Immature natural killer cell (primary cell): ENCODE results near the gene SDK1. TPM values are rescaled to one million over a fixed set of nuclear protein-coding genes. Genes with fewer than 3 reads are reported as not detected.

Experiments
- DNase-seq, 3 donors: peaks; one replicate each; pipeline ENCODE4 v3.0.0; 2022; ENCODE audit warnings: mixed read lengths in 1 of 3
- H3K27ac Mint-ChIP-seq, 6 donors: one replicate each; pipeline ENCODE4 v1.8.0; 2020; ENCODE audit warnings: mixed read lengths in 6 of 6, mild to moderate bottlenecking in 5 of 6, inconsistent platforms in 4 of 6, moderate library complexity in 3 of 6
- H3K27me3 Mint-ChIP-seq, 3 donors: one replicate each; pipeline ENCODE4 v1.8.0; 2020 to 2021; ENCODE audit warnings: low read depth in 3 of 3, mild to moderate bottlenecking in 3 of 3, mixed read lengths in 3 of 3, moderate library complexity in 3 of 3, inconsistent platforms in 1 of 3
- H3K36me3 Mint-ChIP-seq, 3 donors: one replicate each; pipeline ENCODE4 v1.8.0; 2020; ENCODE audit warnings: mixed read lengths in 3 of 3, inconsistent platforms in 2 of 3, mild to moderate bottlenecking in 2 of 3
- H3K4me1 Mint-ChIP-seq, 2 donors: one replicate each; pipeline ENCODE4 v1.8.0; 2020; ENCODE audit warnings: inconsistent platforms in 2 of 2, mild to moderate bottlenecking in 2 of 2, mixed read lengths in 2 of 2, moderate library complexity in 1 of 2
- H3K4me3 Mint-ChIP-seq, 5 donors: one replicate each; pipeline ENCODE4 v1.8.0; 2020; ENCODE audit warnings: mild to moderate bottlenecking in 5 of 5, mixed read lengths in 5 of 5, inconsistent platforms in 3 of 5, moderate library complexity in 3 of 5
- H3K9me3 Mint-ChIP-seq, 6 donors: one replicate each; pipeline ENCODE4 v1.8.0; 2020; ENCODE audit warnings: mild to moderate bottlenecking in 6 of 6, mixed read lengths in 6 of 6, inconsistent platforms in 4 of 6, moderate library complexity in 3 of 6
- polyA plus RNA-seq, 3 donors: library from polyadenylated mRNA; unstranded; fragments of 300-500 nt; fragmentation: Illumina TruSeq; gene quantifications; one replicate each; pipeline ENCODE4 v1.2.3, GENCODE V29; 2021

SDK1 gene
- polyA plus RNA-seq, 3 donors from 2014 or later, result not detected

GRCh38 chr7:4048336-4048735 lies 747.3 kb downstream of the SDK1 start:
- H3K27me3 Mint-ChIP-seq, result peaks cover 0 to 5% (median 2%) of the 10 kb centered on the region in 3 donors
- no peaks in the 10 kb centered on the region for H3K4me1 Mint-ChIP-seq
- no peaks in the 10 kb centered on the region for H3K9me3 Mint-ChIP-seq
- H3K27ac Mint-ChIP-seq, result peak overlapping the region in 1 of 6 donors; percentile 61
- no peak for DNase-seq
- H3K36me3 Mint-ChIP-seq, result no peaks in the 10 kb centered on the region
- H3K4me3 Mint-ChIP-seq, result no peak overlapping the region

DNA sequence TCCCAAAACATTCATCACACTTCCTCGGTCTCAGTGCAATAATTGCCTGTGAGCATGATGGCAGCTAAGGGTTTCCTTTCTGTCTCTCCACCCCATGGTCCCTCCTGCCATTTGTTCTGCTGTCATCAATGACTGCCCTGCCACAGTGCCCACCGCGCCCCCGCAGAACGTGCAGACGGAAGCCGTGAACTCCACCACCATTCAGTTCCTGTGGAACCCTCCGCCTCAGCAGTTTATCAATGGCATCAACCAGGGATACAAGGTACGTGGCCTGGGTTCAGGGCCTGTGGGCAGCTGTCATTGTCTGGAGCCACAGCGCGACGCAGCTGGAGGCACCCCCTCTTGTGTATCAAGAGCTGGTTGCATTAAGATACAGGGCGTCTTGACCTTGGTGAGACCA lies 748.1 kb downstream of the SDK1 start:
- H3K9me3 Mint-ChIP-seq, result peaks cover 0 to 2% (median 0%) of the 10 kb centered on the region in 6 donors
- peaks cover 0 to 6% (median 2%) of the 10 kb centered on the region in 3 donors for H3K27me3 Mint-ChIP-seq
- no peaks in the 10 kb centered on the region for H3K4me1 Mint-ChIP-seq
- H3K4me3 Mint-ChIP-seq, result no peak overlapping the region
- DNase-seq, result no peak
- H3K27ac Mint-ChIP-seq, result no peak overlapping the region
- peaks cover 0 to under 1% (median 0%) of the 10 kb centered on the region in 3 donors for H3K36me3 Mint-ChIP-seq

DNA sequence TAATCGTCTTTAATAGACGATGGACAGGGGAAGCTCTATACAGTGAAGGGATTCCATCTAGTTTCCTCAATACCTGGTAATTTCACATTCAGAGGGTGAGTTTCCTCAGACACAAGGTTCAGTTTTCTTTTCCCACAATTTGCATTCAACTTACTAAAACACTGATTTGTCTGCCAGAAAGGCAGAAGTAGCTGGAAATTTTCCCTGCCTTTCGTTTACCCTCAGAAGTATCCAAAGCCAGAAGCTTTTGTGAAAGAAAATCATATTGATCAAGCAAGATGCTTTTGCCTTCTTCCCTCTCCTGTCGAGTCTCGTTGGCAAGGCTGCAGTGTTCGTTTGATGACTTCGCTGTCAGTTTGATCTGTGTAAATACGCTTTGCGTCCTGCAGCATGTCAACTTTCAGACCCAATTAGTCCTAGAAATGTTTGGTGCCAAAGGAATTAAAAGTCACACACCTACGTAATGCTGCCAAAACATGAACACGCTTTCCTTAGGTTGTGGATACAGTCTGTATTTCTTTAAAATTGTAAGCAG lies 749.1 kb downstream of the SDK1 start:
- Mint-ChIP-seq H3K4me3 (no peak overlapping the region), H3K27me3 (peaks cover 0 to 6% (median 2%) of the 10 kb centered on the region in 3 donors), H3K9me3 (peaks cover 0 to 2% (median 0%) of the 10 kb centered on the region in 6 donors), H3K27ac (no peak overlapping the region), H3K36me3 (peaks cover 0 to 4% (median 0%) of the 10 kb centered on the region in 3 donors), H3K4me1 (no peaks in the 10 kb centered on the region)
- DNase-seq, result no peak

DNA sequence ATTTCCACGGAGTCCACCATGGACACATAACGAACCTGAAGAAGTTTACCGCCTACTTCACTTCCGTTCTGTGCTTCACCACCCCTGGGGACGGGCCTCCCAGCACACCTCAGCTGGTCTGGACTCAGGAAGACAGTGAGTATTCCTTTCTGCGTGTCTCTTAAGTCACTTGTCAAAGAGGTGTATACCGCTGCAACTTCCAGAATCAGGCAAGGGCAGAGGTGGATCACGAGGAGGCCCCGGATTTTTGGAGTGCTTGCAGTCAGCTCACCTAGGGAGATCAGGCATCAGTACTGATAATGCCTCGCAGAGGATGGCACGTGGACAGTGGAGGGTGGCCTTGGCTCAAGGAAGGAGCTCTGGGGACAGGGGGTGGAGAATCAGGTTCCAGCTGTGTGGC lies 750.6 kb downstream of the SDK1 start:
- Mint-ChIP-seq H3K27ac (no peak overlapping the region), H3K9me3 (peaks cover 0 to 2% (median 0%) of the 10 kb centered on the region in 6 donors), H3K27me3 (peaks cover 0 to 9% (median 4%) of the 10 kb centered on the region in 3 donors), H3K4me1 (no peaks in the 10 kb centered on the region), H3K4me3 (no peak overlapping the region), H3K36me3 (peaks cover 0 to 4% (median 0%) of the 10 kb centered on the region in 3 donors)
- DNase-seq, result no peak

- Mint-ChIP-seq H3K4me3 (no peak overlapping the region), H3K9me3 (peaks cover 0 to 2% (median 0%) of the 10 kb centered on the region in 6 donors), H3K36me3 (peaks cover 0 to 4% (median 0%) of the 10 kb centered on the region in 3 donors), H3K27ac (no peak overlapping the region), H3K27me3 (peaks cover 0 to 11% (median 4%) of the 10 kb centered on the region in 3 donors), H3K4me1 (no peaks in the 10 kb centered on the region)
- no peak for DNase-seq
These were observed 751.1 kb downstream of the SDK1 start for GRCh38 chr7:4052130-4052529.

DNA sequence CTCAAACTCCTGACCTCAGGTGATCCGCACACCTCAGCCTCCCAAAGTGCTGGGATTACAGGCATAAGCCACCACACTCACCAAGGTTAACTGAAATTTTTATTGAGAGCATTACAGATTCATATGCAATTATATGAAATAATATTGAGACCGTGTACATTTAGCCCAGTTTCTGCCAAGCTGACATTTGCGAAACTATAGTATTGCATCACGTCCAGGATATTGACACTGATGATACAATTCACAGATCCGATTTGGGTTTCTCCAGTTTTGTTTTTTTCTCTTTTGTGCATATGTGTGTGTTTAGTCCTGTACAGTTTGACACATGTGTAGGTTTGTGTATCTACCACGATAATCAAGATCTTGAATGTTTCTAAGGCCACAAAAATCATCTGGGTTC lies 753.1 kb downstream of the SDK1 start:
- Mint-ChIP-seq H3K9me3 (peaks cover 0 to 5% (median under 1%) of the 10 kb centered on the region in 6 donors), H3K27me3 (peaks cover 0 to 14% (median 4%) of the 10 kb centered on the region in 3 donors), H3K27ac (no peak overlapping the region), H3K4me1 (no peaks in the 10 kb centered on the region), H3K36me3 (peaks cover 0 to 4% (median 0%) of the 10 kb centered on the region in 3 donors), H3K4me3 (no peak overlapping the region)
- no peak for DNase-seq

- Mint-ChIP-seq H3K27ac (no peak overlapping the region), H3K36me3 (peaks cover 0 to 4% (median 0%) of the 10 kb centered on the region in 3 donors), H3K4me1 (no peaks in the 10 kb centered on the region), H3K9me3 (peaks cover 0 to 7% (median under 1%) of the 10 kb centered on the region in 6 donors), H3K4me3 (no peak overlapping the region), H3K27me3 (peaks cover 3 to 12% (median 8%) of the 10 kb centered on the region in 3 donors)
- DNase-seq, result no peak
These were observed 755.7 kb downstream of the SDK1 start for GRCh38 chr7:4056552-4057288.

GRCh38 chr7:4057289-4057616 lies 756.2 kb downstream of the SDK1 start:
- H3K4me1 Mint-ChIP-seq, result no peaks in the 10 kb centered on the region
- no peak for DNase-seq
- peaks cover 0 to 4% (median 0%) of the 10 kb centered on the region in 3 donors for H3K36me3 Mint-ChIP-seq
- peaks cover 3 to 12% (median 8%) of the 10 kb centered on the region in 3 donors for H3K27me3 Mint-ChIP-seq
- no peak overlapping the region for H3K27ac Mint-ChIP-seq
- H3K4me3 Mint-ChIP-seq, result no peak overlapping the region
- H3K9me3 Mint-ChIP-seq, result peaks cover 0 to 7% (median under 1%) of the 10 kb centered on the region in 6 donors

GRCh38 chr7:4058158-4058557 lies 757.1 kb downstream of the SDK1 start:
- H3K27ac Mint-ChIP-seq, result no peak overlapping the region
- H3K9me3 Mint-ChIP-seq, result peaks cover 0 to 7% (median under 1%) of the 10 kb centered on the region in 6 donors
- H3K36me3 Mint-ChIP-seq, result peaks cover 0 to 4% (median 0%) of the 10 kb centered on the region in 3 donors
- no peaks in the 10 kb centered on the region for H3K4me1 Mint-ChIP-seq
- H3K4me3 Mint-ChIP-seq, result no peak overlapping the region
- peaks cover 3 to 13% (median 8%) of the 10 kb centered on the region in 3 donors for H3K27me3 Mint-ChIP-seq
- no peak for DNase-seq

- no peak overlapping the region for H3K4me3 Mint-ChIP-seq
- no peak for DNase-seq
- no peaks in the 10 kb centered on the region for H3K36me3 Mint-ChIP-seq
- H3K27me3 Mint-ChIP-seq, result peaks cover under 1 to 7% (median 2%) of the 10 kb centered on the region in 3 donors
- H3K9me3 Mint-ChIP-seq, result peaks cover 0 to 2% (median 0%) of the 10 kb centered on the region in 6 donors
- peaks cover 0 to 5% of the 10 kb centered on the region in 2 donors for H3K4me1 Mint-ChIP-seq
- no peak overlapping the region for H3K27ac Mint-ChIP-seq
These were observed 764.1 kb downstream of the SDK1 start for GRCh38 chr7:4065190-4065589.

DNA sequence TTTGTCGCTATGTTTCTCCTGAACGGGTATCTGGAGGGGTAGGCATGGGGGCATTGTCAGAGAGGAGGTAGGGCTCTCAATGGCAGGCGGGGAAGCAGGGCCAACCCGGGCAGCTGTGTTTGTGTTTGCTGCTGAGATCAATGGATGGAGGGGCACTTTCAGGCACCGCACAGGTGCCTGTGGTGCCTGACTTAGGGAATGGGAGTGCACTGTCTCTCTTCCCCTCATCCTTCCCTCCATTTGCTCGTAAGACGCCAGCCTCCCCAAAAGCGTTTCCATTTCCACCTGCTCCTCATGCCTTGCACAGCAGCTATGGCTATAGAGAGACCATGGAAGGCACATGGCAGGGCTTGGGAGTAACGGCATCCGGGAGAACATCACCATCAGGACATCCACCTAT lies 765.2 kb downstream of the SDK1 start:
- no peak overlapping the region for H3K4me3 Mint-ChIP-seq
- H3K36me3 Mint-ChIP-seq, result no peaks in the 10 kb centered on the region
- H3K27me3 Mint-ChIP-seq, result peaks cover 0 to 7% (median 3%) of the 10 kb centered on the region in 3 donors
- DNase-seq, result no peak
- no peak overlapping the region for H3K27ac Mint-ChIP-seq
- H3K4me1 Mint-ChIP-seq, result peaks cover 0 to 5% of the 10 kb centered on the region in 2 donors
- H3K9me3 Mint-ChIP-seq, result peaks cover 0 to 2% (median 0%) of the 10 kb centered on the region in 6 donors

DNA sequence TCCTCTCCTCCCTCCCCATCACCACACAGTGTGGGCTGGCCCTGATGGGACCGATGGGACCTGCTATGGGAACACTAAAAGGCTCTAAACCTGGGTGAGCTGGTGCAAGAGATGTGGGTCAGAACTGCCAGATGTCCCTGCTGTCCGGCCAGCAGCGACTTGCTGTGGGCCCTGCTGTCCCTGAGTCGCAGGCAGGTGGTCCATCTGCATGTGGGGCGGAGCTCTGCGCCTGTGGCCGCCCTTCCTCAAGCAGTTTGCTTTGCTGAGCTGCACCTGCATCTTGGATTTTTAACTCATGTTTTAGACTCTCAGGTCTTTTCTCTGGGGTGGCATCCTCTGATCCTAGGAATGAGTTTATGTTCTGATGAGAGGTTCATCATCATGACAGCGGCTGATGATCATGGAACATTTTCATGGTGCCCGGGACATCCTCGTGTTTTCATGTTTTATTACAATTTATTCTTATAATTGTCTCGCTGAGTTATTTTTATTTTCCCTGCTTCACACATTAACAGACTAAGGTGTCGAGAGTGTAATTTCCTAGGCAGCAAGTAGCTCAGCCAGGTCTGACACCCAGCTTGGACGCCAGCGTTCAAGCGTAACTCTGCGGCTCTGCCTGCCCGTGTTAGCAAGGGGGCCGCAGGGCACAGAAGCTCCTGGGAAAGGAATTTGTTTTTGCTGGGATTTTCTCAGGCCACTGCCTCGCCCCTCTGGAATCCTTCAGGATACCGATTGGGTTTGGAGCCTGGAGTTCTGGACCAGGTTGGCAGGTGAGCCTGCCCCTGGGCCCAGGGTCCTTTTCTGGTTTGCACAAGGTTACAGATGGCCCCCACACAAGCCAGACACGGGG lies 765.8 kb downstream of the SDK1 start:
- peaks cover 0 to 5% of the 10 kb centered on the region in 2 donors for H3K4me1 Mint-ChIP-seq
- no peak overlapping the region for H3K4me3 Mint-ChIP-seq
- H3K36me3 Mint-ChIP-seq, result no peaks in the 10 kb centered on the region
- no peak overlapping the region for H3K27ac Mint-ChIP-seq
- H3K9me3 Mint-ChIP-seq, result peaks cover 0 to 2% (median 0%) of the 10 kb centered on the region in 6 donors
- no peak for DNase-seq
- peaks cover 0 to 7% (median 3%) of the 10 kb centered on the region in 3 donors for H3K27me3 Mint-ChIP-seq

DNA sequence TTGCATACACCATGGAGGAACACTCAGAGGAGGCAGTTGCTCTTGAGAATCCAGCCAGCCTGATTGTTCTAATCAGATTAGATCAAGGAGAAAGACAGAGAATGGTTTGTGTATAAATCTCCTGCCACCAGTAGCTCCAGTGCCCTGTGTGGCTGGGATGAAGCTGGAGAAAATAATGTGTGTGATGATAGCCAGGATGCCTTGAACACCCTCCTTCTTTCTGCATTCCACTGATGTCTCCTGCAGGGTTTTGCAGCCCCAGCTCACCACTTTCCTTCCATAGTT lies 766.4 kb downstream of the SDK1 start:
- H3K9me3 Mint-ChIP-seq, result peaks cover 0 to 2% (median 0%) of the 10 kb centered on the region in 6 donors

DNA sequence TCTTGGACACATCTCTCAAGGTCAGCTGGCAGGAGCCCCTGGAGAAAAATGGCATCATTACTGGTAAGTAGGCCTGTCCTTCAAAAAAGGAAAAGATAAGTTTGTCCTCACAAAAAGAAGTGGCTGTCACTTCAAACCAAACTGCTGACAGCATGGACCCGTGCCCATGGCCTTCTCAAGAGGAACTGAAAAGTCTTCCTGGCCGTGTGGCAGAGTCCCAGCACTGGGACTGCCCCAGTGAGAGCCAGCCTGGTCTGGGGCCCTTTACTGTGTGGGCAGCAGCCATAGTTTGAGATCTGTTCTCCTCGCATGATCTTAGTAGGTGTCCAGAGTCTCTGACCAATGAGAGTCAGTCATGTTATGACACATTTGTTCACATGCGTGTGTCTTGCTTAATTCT lies 766.8 kb downstream of the SDK1 start:
- Mint-ChIP-seq H3K9me3 (no peaks in the 10 kb centered on the region), H3K4me1 (peaks cover 0 to 5% of the 10 kb centered on the region in 2 donors), H3K27me3 (peaks cover 0 to 7% (median 3%) of the 10 kb centered on the region in 3 donors), H3K27ac (no peak overlapping the region), H3K4me3 (no peak overlapping the region), H3K36me3 (no peaks in the 10 kb centered on the region)
- no peak for DNase-seq

More for the DNA sequence above, 766.4 kb downstream of the SDK1 start:
- Mint-ChIP-seq H3K27ac (no peak overlapping the region), H3K4me1 (peaks cover 0 to 5% of the 10 kb centered on the region in 2 donors), H3K36me3 (no peaks in the 10 kb centered on the region), H3K4me3 (no peak overlapping the region), H3K27me3 (peaks cover 0 to 7% (median 3%) of the 10 kb centered on the region in 3 donors)
- no peak for DNase-seq
